Stimulated activated CD4-positive, alpha-beta T cell treated with anti-CD3 and anti-CD28 coated beads, Interleukin-12 subunit alpha, Interleukin-12 subunit beta, amount 100 ng/mL, for 48 hours (primary cell): ENCODE data around the gene CXXC5.

Experiments used
- DNase-seq, 3 donors: peaks; one replicate each; pipeline ENCODE4 v3.0.0-alpha.2; 2020; ENCODE audit warnings: low read depth in 2 of 3, low spot score in 1 of 3

CXXC5 gene

DNA sequence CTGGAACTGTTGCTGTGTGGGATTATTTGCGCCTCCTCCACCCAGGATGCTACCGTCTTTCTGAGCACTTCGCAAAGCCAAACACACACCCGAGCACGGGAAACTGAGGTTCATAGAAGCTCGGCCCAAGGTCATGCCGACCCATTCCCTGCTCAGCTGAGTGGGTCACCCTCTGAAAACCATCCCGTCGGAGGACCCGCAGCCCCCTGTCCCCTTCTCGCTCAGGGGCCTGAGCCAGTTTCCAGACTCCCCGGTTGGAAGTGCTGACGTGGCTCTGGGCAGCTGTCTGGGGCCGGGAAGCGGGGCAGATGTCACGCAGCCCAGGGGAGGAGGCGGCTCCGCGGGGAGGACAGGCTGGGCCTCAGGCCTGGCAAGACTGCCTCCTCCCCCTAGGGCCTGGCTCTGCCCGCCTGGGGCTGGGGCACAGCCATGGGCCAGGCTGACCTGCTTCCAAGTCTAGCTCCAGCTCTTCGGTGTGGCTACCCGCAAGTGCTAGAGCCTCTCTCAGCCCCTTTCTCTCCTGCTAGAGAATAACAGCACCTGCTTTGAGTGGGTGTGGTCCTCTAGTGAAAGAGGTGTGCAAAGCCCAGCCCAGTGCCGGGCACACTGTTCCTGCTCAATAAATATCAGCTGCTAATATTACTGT is 9.9 kb upstream of the CXXC5 start:
- DNase-seq, result no peak

DNA sequence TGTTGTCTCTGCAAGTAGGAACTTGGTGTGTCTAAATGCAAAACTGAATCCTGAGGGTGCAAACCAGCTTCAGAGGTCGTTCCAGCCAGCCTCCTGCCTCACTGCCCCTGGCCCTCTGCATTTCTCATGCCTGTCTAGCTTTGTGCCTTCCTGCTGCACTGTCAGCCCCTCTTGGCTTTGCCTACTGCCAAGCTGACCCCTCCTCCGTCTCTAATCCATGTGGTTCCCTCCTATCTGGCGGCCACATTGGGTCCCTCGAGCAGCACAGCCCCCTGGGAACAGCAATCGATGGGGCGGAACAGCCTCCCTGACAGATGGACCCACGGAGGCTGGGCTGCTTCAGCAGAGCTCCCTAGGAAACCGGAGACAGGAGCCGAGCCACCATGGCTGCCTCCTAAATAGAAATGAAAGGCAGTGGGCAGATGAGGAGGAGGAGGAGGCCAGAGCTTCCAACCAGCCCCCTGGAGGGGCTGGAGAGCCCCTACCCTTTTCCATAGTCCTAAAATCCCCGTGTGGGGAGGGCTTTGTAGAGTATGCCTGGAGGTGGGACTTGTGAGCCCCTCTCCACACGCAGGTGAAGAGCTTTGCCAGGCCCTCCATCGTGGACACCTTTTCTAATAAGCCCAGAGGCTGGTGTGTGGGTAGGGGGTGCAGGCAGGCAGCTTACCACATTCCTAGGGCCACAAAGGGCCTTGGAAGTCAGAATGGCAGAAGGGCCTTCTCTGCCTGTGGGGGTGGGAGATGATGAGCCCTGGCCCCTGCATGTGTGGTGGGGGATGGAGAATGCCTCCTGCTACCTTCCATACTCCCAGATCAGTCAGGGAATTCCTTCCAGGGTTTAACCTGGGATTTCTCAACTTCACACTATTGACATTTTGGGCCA is 9.2 kb upstream of the CXXC5 start:
- DNase-seq, result no peak

DNA sequence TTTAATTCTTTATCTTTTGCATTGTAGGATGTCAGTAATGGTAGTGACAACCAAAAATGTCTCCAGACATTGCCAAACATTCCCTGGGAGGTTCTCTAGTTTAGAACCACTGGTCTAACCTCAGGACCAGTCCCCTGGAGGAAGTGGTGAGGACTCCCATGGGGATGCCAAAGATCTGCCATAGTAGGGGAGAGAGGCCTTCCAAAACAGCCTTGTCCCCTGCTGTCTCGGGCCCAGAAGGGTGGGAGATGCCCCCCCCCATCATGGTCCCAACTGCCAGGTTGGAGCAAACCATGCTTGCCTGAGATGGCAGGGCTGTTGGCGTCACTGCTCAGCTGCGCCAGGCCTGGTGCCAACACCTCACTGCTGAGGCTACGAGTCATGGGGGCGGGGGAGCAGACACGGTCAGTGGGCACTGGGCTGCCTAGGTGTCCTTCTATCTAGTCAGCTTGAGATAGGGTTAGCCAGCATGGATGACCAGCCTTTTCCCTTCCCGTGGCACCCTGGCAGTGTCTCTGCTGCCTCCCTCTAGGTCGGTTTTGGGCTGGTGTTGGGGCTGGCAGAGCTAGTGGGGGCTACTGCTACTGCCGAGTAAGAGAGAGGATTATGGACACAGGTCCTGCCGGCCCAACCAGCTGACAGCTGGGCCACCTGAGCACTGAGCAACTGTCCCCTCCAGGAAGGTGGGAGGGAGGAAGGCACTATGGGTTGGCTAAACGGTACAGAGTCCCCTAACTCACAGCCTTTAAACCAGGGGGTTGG is 8.3 kb upstream of the CXXC5 start:
- DNase-seq, result no peak

DNA sequence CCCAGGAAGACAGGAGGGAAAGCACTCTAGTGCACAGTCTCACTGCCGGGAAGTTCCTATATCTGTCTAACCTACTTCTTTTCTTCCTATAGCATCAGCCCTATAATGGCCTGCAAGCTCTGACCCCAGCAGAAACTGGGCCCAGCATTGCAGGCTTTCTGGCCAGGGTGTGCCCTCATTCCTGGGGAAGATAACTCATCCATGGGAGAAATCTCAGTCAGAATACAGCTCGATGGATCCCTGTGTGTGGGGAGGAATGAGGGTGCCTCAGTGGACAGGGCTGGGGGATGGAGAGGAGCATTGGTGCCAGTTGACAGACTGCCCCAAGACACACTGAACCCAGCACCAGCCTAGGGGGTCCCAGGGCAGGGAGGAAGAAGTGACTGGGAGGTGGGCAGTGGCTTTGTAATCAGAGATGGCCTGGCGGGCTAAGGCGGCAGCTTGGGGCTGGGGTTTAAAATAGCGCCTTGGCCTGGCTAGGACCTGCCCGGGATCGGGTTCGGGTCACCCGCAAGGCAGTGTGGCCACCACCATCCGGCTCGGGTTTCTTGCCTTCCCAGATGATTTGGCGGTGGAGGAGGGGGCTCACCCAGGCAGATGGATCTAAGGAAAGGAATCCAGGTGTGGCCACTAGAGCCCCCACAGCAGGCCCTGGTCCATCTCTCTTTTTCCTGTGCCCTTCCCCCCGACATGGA is 7.6 kb upstream of the CXXC5 start:
- no peak for DNase-seq

DNA sequence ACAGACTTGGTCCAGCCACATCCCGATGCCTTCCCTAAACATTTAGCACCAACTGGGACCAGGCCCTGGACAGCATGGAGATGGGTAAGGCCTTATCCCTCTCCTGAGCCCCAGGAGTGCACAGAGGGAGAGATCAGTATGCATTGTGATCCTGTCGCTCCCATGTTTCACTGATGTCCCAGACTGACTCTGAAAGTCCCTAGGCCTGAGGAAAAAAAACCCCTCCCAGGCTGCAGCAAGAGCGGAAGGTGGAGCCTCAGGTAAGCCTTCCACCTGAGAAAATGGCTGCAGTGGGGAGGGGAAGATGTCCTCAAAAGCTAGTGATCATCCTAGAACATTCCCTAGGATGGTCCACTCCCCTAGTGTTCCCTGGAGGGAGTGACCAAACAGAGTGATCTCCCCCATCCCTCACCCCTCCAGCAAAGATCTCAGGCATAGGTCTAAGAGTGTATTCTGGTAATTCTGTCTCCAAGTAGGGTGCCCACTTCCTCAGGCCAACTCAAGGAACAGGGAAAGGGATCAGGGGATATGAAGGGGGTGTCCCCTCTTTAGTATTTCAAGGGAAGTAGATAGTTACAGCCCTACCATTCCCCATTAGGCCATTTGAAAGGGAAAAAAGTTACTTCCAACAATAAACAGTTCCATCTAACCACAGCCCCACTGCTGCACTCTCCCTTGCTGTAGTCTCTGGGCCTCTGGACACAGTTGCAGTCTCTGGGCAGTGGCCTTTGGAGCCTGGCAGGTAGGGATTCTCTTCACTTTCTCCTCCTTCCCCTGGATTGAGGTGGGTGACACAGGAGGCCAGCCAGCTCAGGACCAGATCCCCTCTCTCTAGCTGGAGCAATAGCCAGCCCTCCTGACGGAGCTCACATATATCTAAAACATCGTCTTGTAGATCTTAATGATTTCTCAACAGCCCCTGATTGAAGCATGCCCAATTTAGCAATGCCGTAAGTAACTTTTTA is 6.8 kb upstream of the CXXC5 start:
- DNase-seq, result no peak

DNA sequence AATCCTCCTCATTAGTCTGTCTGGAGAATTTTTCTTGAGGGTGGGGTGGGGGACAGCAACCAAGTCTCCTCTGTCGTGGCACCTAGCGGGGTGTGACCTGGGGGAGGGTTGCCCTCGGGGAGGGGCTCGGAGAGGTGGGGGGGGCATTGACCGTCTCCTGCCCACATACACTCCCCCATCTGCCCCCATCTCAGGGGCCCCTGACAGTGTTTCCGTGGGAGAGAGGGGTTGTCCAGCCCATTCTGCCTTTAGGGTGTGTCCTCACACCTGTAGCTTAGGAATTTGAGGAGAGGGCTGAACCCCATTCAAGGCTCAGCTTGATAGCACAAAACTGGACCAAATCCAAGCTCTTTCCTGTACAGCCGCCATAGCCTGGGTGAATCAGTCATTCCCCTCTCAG is 5.9 kb upstream of the CXXC5 start:
- no peak for DNase-seq

DNA sequence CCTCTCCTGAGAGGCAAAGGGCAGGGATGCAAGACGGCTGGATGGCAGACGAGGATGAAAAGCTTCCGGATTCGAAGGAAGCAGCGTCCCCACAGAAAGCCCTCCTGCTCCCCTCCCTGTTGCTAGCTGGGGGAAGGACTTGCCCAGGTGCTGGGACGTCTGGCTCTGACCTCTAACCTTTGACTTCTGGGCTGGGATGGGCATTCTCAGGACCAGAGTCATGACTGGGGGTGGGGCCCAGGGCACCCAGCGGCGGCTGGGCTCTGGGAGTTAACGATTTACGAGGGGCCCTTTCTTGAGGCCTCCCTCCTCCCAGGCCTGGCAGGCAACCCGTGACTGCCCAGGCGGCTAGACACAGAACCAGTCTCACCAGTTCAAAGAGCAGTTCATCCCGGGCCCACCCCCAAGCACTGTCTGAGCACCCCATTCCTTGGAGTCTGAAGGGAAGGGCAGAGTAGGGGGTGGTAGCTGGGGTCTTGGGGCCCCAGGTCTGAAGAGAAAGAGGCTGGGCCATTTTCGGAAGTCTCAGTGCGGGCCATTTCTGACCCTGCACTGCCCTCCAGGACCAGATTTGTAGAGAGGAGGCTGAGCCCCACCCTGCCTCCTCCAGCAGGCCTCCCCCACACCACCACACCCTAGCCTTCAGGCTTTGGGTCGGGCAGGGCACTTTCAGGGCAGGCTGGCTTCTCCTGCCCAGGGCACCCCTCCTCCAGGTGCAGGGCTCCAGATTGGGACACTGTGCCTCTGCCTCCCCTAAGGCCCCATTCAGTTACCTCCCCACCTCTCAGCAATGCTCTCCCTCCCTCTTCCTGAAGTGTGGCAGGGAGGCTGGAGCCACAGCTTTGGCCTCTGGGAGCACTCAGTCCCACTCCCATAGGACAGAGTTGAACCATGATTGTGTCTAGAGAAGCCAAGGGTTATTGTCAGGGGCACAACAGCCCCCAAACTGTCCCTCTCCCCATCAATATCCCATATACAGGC is 5.0 kb upstream of the CXXC5 start:
- DNase-seq, result no peak

DNA sequence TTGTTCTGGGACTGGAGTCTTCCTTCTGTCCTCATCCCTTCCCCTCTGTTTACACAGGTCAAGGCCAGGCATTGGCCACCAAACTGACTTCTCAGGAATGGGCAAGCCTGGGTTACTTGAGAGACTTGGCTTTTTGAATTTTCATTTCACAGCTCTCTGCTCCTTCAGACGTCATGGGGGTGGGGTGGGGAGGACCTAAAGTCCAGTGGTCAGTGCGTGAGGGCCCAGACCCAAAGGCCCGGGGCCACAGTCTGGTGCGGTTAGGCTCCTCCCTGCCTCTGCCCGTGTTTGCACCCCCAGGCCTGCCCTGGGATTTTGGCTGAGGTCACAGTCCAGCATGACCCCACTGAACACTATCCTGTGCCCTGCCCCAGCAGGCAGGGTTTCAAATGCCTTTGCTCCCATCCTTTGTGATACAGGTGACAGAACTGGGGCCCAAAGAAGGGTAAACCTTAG is 4.1 kb upstream of the CXXC5 start:
- DNase-seq, result no peak

DNA sequence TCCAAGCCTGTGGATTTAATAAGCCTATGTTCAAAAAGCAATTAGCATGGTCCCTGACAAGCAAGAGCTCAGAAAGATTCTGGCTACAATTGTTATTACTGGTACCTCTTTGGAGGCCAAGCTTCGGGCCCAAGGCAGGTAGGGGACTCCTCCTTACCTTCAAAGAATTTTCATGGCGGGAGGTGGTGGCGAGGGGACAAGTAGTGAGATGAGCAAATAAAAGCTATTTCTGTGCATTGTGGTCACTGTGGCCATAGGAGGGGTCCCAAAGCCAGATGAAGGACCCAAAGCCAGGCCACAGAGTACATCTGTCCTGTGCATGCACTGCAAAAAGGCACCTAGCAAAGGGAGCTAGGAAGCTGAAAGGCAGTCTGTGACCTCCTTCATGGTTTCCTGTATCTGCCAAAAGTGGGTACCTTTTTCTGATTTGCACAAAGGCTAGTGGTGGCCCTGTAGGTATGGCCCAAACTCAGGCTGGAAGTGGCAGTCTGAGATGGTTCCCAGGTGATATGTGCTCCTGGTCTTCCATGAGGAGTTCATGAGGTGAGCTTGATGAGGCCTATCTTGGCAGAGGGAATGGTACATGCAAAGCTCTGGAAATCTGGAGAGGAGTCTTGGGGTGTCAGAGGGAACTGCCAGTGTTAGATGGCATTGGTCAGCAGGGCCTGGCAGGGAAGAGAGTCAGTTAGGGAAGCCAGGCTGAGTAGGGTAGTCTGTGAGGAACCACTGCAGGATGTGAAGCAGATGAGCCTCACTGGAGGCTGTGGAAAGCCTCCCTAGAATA is 3.3 kb upstream of the CXXC5 start:
- DNase-seq, result no peak

DNA sequence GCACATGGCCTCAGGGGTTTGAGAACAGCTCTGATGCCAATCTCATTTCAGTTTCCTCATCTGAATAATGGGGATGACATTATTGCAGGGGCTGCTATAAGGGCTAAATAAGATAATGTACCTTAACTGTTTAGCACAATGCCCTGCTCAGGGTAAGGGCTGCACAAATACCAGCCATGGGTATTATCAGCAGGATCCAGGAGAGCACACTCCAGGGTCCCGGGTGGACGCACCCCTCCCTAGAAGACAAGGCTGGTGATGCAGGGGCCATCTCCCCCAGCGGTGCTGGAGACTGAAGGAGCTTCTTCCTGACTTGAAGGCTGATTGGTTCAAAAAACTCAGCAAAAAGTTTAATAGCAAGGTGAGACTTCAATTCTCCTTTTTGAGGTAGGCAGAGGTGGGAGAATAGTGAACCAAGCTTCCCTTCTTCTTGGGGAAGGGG is 2.7 kb upstream of the CXXC5 start:
- no peak for DNase-seq

DNA sequence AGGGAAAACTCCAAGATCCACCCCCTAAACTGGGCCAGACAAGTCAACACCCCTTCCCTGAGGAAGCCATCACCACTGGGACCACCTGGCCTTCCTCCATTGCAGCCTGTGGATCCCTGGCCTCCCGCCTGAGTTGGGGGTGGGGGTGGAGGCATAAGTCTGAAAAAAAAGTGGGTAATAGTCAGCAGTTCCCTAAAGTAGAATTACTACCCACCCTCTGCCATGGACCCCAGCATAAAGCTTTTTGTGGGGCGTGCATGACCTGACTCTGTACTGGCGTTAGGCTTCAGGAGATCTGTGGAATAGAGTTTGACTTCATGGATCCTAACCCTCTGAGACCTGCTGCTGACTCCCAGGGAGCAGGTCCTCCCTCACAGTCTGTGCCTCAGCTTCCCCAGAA is 2.0 kb upstream of the CXXC5 start:
- DNase-seq, result no peak

DNA sequence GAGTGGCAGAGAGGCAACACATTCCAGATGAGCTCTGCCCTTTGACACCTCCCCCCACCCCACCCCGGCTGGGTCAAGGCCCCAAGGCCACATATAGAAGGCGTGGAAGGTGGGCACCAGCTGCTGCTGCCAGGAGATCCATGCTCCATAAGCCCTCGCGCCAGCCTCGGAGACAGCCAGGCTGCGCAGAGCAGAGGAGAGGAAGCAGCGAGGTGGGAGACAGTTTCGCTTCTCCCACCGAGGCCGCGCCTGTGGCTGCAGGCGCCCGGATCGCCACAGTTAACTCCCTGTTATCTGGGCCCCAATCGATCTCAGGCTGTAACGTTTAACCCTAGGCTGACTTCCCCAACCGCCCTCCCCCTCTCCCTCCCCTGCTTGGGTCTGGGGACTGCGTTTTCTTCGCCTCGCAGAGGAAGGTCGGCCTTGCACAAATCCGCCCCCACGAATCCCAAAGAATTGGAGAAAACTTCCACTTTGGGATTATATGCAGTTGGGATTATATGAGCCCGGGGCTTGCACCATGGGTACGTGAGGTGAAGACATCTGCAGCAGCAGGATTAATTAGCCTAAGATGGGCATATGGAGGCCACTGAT is 1.1 kb upstream of the CXXC5 start:
- no peak for DNase-seq

DNA sequence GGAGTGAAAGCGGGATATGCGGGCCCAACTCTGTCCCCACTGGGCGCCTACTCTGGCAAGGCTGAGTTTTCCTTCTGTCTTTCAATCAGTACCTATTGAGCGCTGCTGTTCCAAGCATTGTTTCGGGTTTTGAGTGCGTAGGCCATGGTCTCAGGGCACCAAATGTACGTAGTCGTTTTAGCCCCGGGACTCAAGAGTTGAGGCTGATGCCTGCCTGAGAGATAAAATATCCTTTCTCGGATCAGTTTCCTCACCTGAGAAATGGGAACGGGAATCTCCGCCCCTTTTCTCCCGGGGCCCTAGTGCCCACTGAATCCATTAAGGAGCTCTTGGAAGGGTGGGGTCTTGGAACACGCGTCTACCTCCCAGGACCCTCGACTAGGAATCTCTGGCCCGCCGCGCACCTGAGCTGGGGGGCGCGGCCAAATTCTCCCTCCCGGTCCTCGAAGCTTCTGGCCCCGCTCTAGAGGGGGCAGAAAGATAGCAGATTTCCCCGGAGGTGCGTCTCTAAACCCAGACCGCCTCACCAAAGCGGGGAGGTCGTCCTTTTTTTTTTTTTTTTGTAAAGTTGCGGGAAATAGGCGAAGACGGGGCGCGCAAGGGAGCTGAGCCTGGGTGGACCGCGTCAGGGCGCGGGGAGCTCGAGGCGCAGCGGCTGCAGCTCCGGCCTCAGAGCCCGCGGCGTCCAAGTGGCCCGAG is 494 bp upstream of the CXXC5 start:
- DNase-seq, result no peak

DNA sequence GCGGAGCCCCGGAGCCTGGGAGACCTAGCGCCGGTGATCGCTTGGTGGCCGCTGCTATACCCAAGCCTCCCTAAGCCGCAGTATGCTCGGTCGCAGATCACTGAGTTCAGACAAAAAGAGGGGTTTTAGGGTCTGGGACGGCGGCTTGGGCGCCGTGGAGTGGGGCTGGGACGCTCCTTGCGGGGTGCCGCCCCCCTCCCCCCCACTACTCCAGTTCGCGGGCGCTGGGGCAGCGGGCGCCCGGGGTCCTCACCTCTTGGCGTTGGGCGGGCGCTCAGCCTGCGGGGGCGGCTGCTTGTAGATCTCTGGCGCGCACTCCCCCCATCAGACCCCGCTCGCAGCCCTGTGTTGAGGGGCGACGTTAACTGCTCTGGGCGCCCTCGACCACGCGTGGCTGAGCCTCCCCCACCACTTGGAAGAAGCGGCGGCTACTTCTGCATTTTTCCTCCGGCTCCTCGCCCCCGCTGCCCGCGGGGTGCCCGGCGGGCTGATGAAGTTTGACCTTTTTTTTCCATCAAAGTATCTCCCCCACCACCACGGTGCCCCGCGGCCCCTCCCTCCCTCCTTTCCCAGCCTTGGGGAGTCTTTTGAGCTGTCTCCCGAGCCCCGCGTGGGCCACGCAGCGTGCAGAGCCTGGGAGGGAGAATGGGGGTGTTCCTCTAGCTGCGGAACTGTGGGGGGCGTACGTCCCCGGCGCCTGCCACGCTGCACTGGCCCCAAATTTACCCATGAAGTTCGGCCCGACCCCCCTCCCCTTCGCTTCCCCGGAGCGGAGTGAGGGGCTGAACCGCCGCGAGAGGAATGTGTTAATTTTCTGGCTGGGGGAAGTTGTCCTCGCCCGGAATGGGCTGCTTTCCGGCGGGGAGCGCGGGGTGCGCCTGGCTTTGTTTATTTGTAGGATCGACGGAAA is 1.2 kb downstream of the CXXC5 start:
- no peak for DNase-seq

DNA sequence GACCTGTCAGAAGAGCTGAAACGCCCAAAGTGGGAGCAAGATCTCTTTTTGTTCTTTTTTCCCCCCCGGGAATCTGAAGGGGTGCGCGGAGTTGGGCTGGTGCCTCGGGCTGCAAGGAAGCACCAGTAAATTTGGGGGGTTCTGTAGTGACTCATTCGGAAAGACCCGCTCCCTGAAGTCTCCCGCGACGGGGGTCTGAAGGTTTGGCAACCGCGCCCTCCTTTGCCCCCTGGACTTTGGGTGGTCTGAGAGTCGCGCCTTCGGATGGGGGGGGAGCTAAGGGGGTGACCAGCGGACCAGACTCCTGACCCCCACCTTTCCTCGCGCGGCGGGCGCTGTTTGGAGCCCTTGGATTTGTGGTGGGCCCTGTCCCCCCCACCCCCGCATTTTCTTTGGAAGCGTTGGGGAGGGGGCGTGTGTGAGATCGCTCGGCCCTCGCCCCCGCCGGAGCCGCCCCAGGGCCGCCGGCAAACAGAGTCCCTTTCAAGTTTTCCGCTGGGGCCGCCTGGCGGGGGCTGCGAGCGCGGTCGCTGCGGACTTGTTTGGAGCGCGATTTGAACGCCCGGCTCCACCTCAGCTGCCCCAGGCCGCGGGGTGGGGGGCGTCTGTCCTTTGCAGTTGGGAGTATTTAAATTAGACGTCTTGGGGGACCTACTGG is 2.0 kb downstream of the CXXC5 start:
- DNase-seq, result no peak

DNA sequence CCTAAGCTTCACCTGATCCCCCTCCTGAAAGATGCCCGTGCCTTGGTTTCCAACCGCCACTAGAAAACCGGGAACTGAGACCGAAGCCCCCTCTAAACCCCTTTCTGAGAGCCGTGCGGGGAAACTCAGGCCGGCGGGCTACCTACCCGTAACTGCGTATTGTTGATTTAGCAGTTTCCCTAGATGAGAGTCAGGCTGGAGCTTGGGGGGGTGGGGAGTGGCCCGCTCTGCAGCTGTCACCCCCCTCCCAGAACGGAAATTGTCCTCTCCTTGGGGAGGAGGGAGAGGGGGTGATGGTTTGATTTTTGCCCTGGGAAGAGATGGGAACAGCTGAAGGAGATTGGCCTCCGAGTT is 2.5 kb downstream of the CXXC5 start:
- no peak for DNase-seq
